H9 (cell line): Measurements from ENCODE around the gene SBK2. TPM values are rescaled to one million over a fixed set of nuclear protein-coding genes. Genes with fewer than 3 reads are reported as not detected.

Experiments
- DNase-seq: peaks from one replicate; pipeline ENCODE4 v3.0.0-alpha.2; 2017
- H2AFZ ChIP-seq: one replicate; pipeline ENCODE4 v1.6.1; 2013; ENCODE audit warnings: mild to moderate bottlenecking, low read length, control low read depth, moderate library complexity
- H2AK5ac ChIP-seq: 2 replicates; pipeline ENCODE4 v1.6.1; 2013; ENCODE audit warnings: low read length, control low read depth, mixed read lengths; ENCODE audit not compliant: insufficient read length
- H2BK120ac ChIP-seq: one replicate; pipeline ENCODE4 v1.6.1; 2013; ENCODE audit warnings: low read depth, mild to moderate bottlenecking, low read length, control low read depth, inconsistent platforms; ENCODE audit not compliant: poor library complexity, severe bottlenecking
- H2BK12ac ChIP-seq: 2 replicates; pipeline ENCODE4 v1.6.1; 2013; ENCODE audit warnings: low read length, control low read depth, mixed read lengths, low read depth; ENCODE audit not compliant: insufficient read length
- H2BK15ac ChIP-seq: 2 replicates; pipeline ENCODE4 v1.6.1; 2013; ENCODE audit warnings: low read depth, low read length, control low read depth
- H2BK20ac ChIP-seq: one replicate; pipeline ENCODE4 v1.6.1; 2013; ENCODE audit warnings: low read depth, mild to moderate bottlenecking, low read length, control low read depth, inconsistent platforms; ENCODE audit not compliant: poor library complexity, severe bottlenecking
- H2BK5ac ChIP-seq: 2 replicates; pipeline ENCODE4 v1.6.1; 2013; ENCODE audit warnings: low read length, control low read depth, mixed read lengths; ENCODE audit not compliant: insufficient read length
- H3K14ac ChIP-seq: 2 replicates; pipeline ENCODE4 v1.6.1; 2013; ENCODE audit warnings: low read length, control low read depth; ENCODE audit not compliant: insufficient read depth
- H3K18ac ChIP-seq: 2 replicates; pipeline ENCODE4 v1.6.1; 2013; ENCODE audit warnings: low read depth, mild to moderate bottlenecking, mixed read lengths, low read length, control low read depth; ENCODE audit not compliant: insufficient read length
- H3K23ac ChIP-seq: 2 replicates; pipeline ENCODE4 v1.6.1; 2013; ENCODE audit warnings: low read length, control low read depth, mixed read lengths, low read depth; ENCODE audit not compliant: insufficient read length
- H3K23me2 ChIP-seq: 2 replicates; pipeline ENCODE4 v1.6.1; 2013; ENCODE audit warnings: low read depth, mild to moderate bottlenecking, mixed read lengths, low read length, control low read depth; ENCODE audit not compliant: insufficient read length, poor library complexity, severe bottlenecking
- H3K27ac ChIP-seq: 2 replicates; pipeline ENCODE4 v1.5.1; 2013; ENCODE audit warnings: low read length, control low read depth, mixed read lengths, low read depth; ENCODE audit not compliant: insufficient read length
- H3K27me3 ChIP-seq: 2 replicates; pipeline ENCODE4 v1.6.1; 2013; ENCODE audit warnings: low read length, control low read depth, inconsistent platforms; ENCODE audit not compliant: insufficient read depth
- H3K4ac ChIP-seq: 2 replicates; pipeline ENCODE4 v1.6.1; 2013; ENCODE audit warnings: low read depth, mild to moderate bottlenecking, control low read depth, inconsistent platforms, low read length, moderate library complexity
- H3K4me1 ChIP-seq: 2 replicates; pipeline ENCODE4 v1.6.1; 2013; ENCODE audit warnings: low read length, control low read depth, inconsistent platforms; ENCODE audit not compliant: insufficient read depth
- H3K4me2 ChIP-seq: 2 replicates; pipeline ENCODE4 v1.6.1; 2013; ENCODE audit warnings: low read length, control low read depth, mixed read lengths; ENCODE audit not compliant: insufficient read length, insufficient read depth
- H3K56ac ChIP-seq: 2 replicates; pipeline ENCODE4 v1.6.1; 2013; ENCODE audit warnings: low read depth, mild to moderate bottlenecking, mixed read lengths, low read length, control low read depth; ENCODE audit not compliant: insufficient read length
- H3K79me1 ChIP-seq: 2 replicates; pipeline ENCODE4 v1.6.1; 2013; ENCODE audit warnings: low read depth, mild to moderate bottlenecking, moderate library complexity, low read length, control low read depth, inconsistent platforms; ENCODE audit not compliant: insufficient read depth, poor library complexity, severe bottlenecking
- H3K79me2 ChIP-seq: 2 replicates; pipeline ENCODE4 v1.6.1; 2013; ENCODE audit warnings: low read length, control low read depth, inconsistent platforms; ENCODE audit not compliant: insufficient read depth
- H3K9ac ChIP-seq: 2 replicates; pipeline ENCODE4 v1.6.1; 2013; ENCODE audit warnings: low read length, control low read depth, mixed read lengths; ENCODE audit not compliant: insufficient read length; ENCODE audit errors: extremely low read depth
- H3K9me3 ChIP-seq: one replicate; pipeline ENCODE4 v1.6.1; 2013; ENCODE audit warnings: low read depth, low read length, inconsistent platforms; ENCODE audit not compliant: control insufficient read depth
- H3T11ph ChIP-seq: one replicate; pipeline ENCODE4 v1.6.1; 2013; ENCODE audit warnings: mild to moderate bottlenecking, low read length, control low read depth, inconsistent platforms
- H4K20me1 ChIP-seq: one replicate; pipeline ENCODE4 v1.6.1; 2013; ENCODE audit not compliant: control insufficient read depth, insufficient read length, insufficient read depth
- H4K5ac ChIP-seq: 2 replicates; pipeline ENCODE4 v1.6.1; 2013; ENCODE audit warnings: low read depth, mild to moderate bottlenecking, mixed read lengths, low read length, control low read depth; ENCODE audit not compliant: insufficient read length
- H4K8ac ChIP-seq: replicated peaks from 2 replicates; pipeline ENCODE4 v1.6.1; 2013; ENCODE audit warnings: low read length, control low read depth, mixed read lengths, low read depth; ENCODE audit not compliant: insufficient read length
- H4K91ac ChIP-seq: 2 replicates; pipeline ENCODE4 v1.6.1; 2013; ENCODE audit warnings: low read depth, mild to moderate bottlenecking, moderate library complexity, mixed read lengths, low read length, control low read depth; ENCODE audit not compliant: insufficient read length
- H3K27ac Mint-ChIP-seq, 3 experiments: 2 replicates in 2 of 3; 3 replicates in 1 of 3; pipeline ENCODE4 v1.8.0; 2020 to 2021; ENCODE audit warnings: mixed read lengths in 3 of 3, mild to moderate bottlenecking in 1 of 3, moderate library complexity in 1 of 3
- H3K27me3 Mint-ChIP-seq: 2 replicates; pipeline ENCODE4 v1.8.0; 2021; ENCODE audit warnings: low read depth, mild to moderate bottlenecking, moderate library complexity, mixed read lengths
- H3K36me3 Mint-ChIP-seq, 3 experiments: 2 replicates in 2 of 3; 3 replicates in 1 of 3; pipeline ENCODE4 v1.8.0; 2020 to 2021; ENCODE audit warnings: low read depth in 3 of 3, mixed read lengths in 3 of 3; ENCODE audit not compliant: insufficient read depth in 1 of 3
- H3K4me1 Mint-ChIP-seq, 2 experiments: 2 replicates each; pipeline ENCODE4 v1.8.0; 2020; ENCODE audit warnings: mixed read lengths in 2 of 2
- H3K4me3 Mint-ChIP-seq, 2 experiments: 2 replicates in 1 of 2; 3 replicates in 1 of 2; pipeline ENCODE4 v1.8.0; 2020 to 2021; ENCODE audit warnings: mild to moderate bottlenecking in 2 of 2, mixed read lengths in 2 of 2, moderate library complexity in 1 of 2
- H3K9me3 Mint-ChIP-seq, 2 experiments: 2 replicates in 1 of 2; 3 replicates in 1 of 2; pipeline ENCODE4 v1.8.0; 2020; ENCODE audit warnings: mild to moderate bottlenecking in 2 of 2, mixed read lengths in 2 of 2, moderate library complexity in 1 of 2
- WGBS: extraction: QIAGEN DNeasy Blood & Tissue Kit; methylation state at CpG from one replicate; pipeline ENCODE4 v1.1.7; 2013; ENCODE audit warnings: missing lambda C conversion rate, low lambda C conversion rate, mixed read lengths; ENCODE audit not compliant: insufficient read length; ENCODE audit errors: extremely low coverage; 5-methylcytosine and 5-hydroxymethylcytosine counted together
- total RNA-seq: library from RNA; stranded (reverse); gene quantifications from 2 replicates; pipeline ENCODE4 v1.2.1, GENCODE V29; 2021
- TF ChIP-seq, protein P1 (sequence below): fragments of 200-600 bp; sonication (generic); conservative IDR thresholded peaks from 3 replicates; pipeline ENCODE4 v1.8.0; 2021; ENCODE audit warnings: antibody characterized with exemption, mild to moderate bottlenecking

SBK2 gene
- total RNA-seq, 1 experiment from 2014 or later: 2.8 TPM

- Histone ChIP-seq H4K91ac (no peak overlapping the region), H3K9me3 (no peaks in the 10 kb centered on the region), H2BK20ac (no peak overlapping the region), H3K79me1 (no peaks in the 10 kb centered on the region), H2BK120ac (no peak overlapping the region), H2AK5ac (no peak overlapping the region), H3K23ac (no peak overlapping the region), H2BK5ac (no peak overlapping the region), H4K8ac (no peak overlapping the region), H3T11ph (no peak overlapping the region), H2AFZ (no peak overlapping the region), H3K14ac (no peak overlapping the region; the same call in 1 of the 2 replicates), H3K56ac (no peak overlapping the region), H3K79me2 (no peaks in the 10 kb centered on the region), H4K20me1 (no peaks in the 10 kb centered on the region), H3K27me3 (no peaks in the 10 kb centered on the region), H3K9ac (no peak overlapping the region), H3K4me2 (no peak overlapping the region), H3K4me1 (no peaks in the 10 kb centered on the region), H3K23me2 (no peaks in the 10 kb centered on the region), H3K18ac (no peak overlapping the region), H3K27ac (no peak overlapping the region), H4K5ac (no peak overlapping the region), H3K4ac (no peak overlapping the region), H2BK12ac (no peak overlapping the region), H2BK15ac (no peak overlapping the region)
- DNase-seq: no peak
- no peak overlapping the region for H3K27ac Mint-ChIP-seq
- no peaks in the 10 kb centered on the region for H3K9me3 Mint-ChIP-seq
- H3K27me3 Mint-ChIP-seq: peaks cover 17% of the 10 kb centered on the region
- TF ChIP-seq, protein P1, sequence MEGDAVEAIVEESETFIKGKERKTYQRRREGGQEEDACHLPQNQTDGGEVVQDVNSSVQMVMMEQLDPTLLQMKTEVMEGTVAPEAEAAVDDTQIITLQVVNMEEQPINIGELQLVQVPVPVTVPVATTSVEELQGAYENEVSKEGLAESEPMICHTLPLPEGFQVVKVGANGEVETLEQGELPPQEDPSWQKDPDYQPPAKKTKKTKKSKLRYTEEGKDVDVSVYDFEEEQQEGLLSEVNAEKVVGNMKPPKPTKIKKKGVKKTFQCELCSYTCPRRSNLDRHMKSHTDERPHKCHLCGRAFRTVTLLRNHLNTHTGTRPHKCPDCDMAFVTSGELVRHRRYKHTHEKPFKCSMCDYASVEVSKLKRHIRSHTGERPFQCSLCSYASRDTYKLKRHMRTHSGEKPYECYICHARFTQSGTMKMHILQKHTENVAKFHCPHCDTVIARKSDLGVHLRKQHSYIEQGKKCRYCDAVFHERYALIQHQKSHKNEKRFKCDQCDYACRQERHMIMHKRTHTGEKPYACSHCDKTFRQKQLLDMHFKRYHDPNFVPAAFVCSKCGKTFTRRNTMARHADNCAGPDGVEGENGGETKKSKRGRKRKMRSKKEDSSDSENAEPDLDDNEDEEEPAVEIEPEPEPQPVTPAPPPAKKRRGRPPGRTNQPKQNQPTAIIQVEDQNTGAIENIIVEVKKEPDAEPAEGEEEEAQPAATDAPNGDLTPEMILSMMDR: no peak
- no peak overlapping the region for H3K4me3 Mint-ChIP-seq
- peaks cover 21 to 33% of the 10 kb centered on the region in 2 experiments for H3K4me1 Mint-ChIP-seq
- no peaks in the 10 kb centered on the region; a peak in 1 of 7 replicates for H3K36me3 Mint-ChIP-seq
- WGBS: no CpG with 5 or more reads among the region's 38 CpGs
Measured at GRCh38 chr19:55493645-55494171, 43.2 kb downstream of the SBK2 start.
